DMS 273 (cell line): ENCODE data around the gene ADH1A.
"Not testable (repeated sequence)": the region's sequence is repeated elsewhere in the genome, so short reads cannot be mapped to it uniquely, and the experiment has no call there.

Experiments used
- DNase-seq: peaks from one replicate; lab custom pipeline; 2025; ENCODE audit not compliant: unreplicated experiment; lab: John Stamatoyannopoulos, UW

The ADH1A gene

GRCh38 chr4:99282731-99283130, 8.1 kb downstream of the ADH1A start:
- DNase-seq, result no peak

- no peak for DNase-seq
Observed at GRCh38 chr4:99281261-99281660, 9.5 kb downstream of the ADH1A start.

- no peak for DNase-seq
Observed at GRCh38 chr4:99276417-99276816, 14.4 kb downstream of the ADH1A start.

- no peak for DNase-seq
Observed at GRCh38 chr4:99275885-99276284, 14.9 kb downstream of the ADH1A start.

- DNase-seq, result no peak
Observed at GRCh38 chr4:99275050-99275449, 15.7 kb downstream of the ADH1A start.

- no peak for DNase-seq
Observed at GRCh38 chr4:99273704-99274103, 17.1 kb downstream of the ADH1A start.

GRCh38 chr4:99264927-99265326, 25.9 kb downstream of the ADH1A start:
- no peak for DNase-seq

- no peak for DNase-seq
Observed at GRCh38 chr4:99252746-99253145, 38.0 kb downstream of the ADH1A start.

- DNase-seq, result no peak
Observed at GRCh38 chr4:99248714-99249113, 42.1 kb downstream of the ADH1A start.

GRCh38 chr4:99235955-99236354, 54.8 kb downstream of the ADH1A start:
- no peak for DNase-seq

- no peak for DNase-seq
Observed at GRCh38 chr4:99234331-99235010, 56.3 kb downstream of the ADH1A start.

- DNase-seq, result not testable (repeated sequence)
Observed at GRCh38 chr4:99233397-99233796, 57.4 kb downstream of the ADH1A start.

GRCh38 chr4:99228706-99229105, 62.1 kb downstream of the ADH1A start:
- DNase-seq, result not testable (repeated sequence)

- DNase-seq, result not testable (repeated sequence)
Observed at GRCh38 chr4:99227646-99228045, 63.1 kb downstream of the ADH1A start.
